Ishikawa (cell line): ENCODE data around the gene SLC66A1.

Source experiments
- CEBPB ChIP-seq: IDR thresholded peaks from 2 replicates; pipeline ENCODE4 v1.6.1; 2012
- CREB1 ChIP-seq: IDR thresholded peaks from 2 replicates; pipeline ENCODE4 v1.6.1; 2012; ENCODE audit warnings: low read depth
- EGR1 ChIP-seq: IDR thresholded peaks from 2 replicates; pipeline ENCODE4 v1.6.1; 2012
- EP300 ChIP-seq: IDR thresholded peaks from 2 replicates; pipeline ENCODE4 v1.6.1; 2012; ENCODE audit warnings: borderline replicate concordance
- FOXM1 ChIP-seq: IDR thresholded peaks from 2 replicates; pipeline ENCODE4 v1.6.1; 2012; ENCODE audit warnings: low read depth, borderline replicate concordance
- NFIC ChIP-seq: IDR thresholded peaks from 2 replicates; pipeline ENCODE4 v1.6.1; 2012
- RAD21 ChIP-seq: IDR thresholded peaks from 2 replicates; pipeline ENCODE4 v1.6.1; 2012; ENCODE audit warnings: low read depth
- TEAD4 ChIP-seq: IDR thresholded peaks from 2 replicates; pipeline ENCODE4 v1.6.1; 2012
- YY1 ChIP-seq: IDR thresholded peaks from 2 replicates; pipeline ENCODE4 v1.6.1; 2012; ENCODE audit warnings: low read depth
- ZBTB7A ChIP-seq: IDR thresholded peaks from 2 replicates; pipeline ENCODE4 v1.6.1; 2012; ENCODE audit warnings: low read depth
- TF ChIP-seq, protein P1 (sequence below): IDR thresholded peaks from 2 replicates; pipeline ENCODE4 v1.6.1; 2012
- TF ChIP-seq, protein P2 (sequence below): IDR thresholded peaks from 2 replicates; pipeline ENCODE4 v1.6.1; 2012
- TF ChIP-seq, protein P3 (sequence below): IDR thresholded peaks from 2 replicates; pipeline ENCODE4 v1.6.1; 2012; ENCODE audit warnings: low read depth, mild to moderate bottlenecking

DNA sequence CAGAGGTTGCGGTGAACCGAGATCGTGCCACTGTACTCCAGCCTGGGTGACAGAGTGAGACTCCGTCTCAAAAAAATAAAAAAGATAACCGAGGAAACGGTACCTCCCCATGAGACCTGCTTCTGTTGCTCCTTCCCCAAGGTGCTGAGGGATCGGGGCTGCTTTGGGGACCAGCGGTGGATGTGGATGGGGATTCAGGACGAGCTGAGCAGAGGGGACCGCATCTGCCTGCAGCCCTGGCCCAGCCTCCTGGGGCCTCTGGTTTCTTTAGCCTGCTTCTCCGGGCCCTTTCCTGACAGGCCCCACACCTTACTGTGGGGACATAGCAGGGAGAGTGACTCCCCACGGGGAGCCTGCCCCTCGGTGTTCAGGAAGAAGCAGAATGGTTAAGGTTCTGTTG, 17.1 kb downstream of the SLC66A1 start:
- no peak for TF ChIP-seq FOXM1
- TF ChIP-seq, protein P1, sequence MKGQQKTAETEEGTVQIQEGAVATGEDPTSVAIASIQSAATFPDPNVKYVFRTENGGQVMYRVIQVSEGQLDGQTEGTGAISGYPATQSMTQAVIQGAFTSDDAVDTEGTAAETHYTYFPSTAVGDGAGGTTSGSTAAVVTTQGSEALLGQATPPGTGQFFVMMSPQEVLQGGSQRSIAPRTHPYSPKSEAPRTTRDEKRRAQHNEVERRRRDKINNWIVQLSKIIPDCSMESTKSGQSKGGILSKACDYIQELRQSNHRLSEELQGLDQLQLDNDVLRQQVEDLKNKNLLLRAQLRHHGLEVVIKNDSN: no peak
- no peak for TF ChIP-seq RAD21
- TF ChIP-seq, protein P2, sequence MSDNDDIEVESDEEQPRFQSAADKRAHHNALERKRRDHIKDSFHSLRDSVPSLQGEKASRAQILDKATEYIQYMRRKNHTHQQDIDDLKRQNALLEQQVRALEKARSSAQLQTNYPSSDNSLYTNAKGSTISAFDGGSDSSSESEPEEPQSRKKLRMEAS: no peak
- TF ChIP-seq, protein P3, sequence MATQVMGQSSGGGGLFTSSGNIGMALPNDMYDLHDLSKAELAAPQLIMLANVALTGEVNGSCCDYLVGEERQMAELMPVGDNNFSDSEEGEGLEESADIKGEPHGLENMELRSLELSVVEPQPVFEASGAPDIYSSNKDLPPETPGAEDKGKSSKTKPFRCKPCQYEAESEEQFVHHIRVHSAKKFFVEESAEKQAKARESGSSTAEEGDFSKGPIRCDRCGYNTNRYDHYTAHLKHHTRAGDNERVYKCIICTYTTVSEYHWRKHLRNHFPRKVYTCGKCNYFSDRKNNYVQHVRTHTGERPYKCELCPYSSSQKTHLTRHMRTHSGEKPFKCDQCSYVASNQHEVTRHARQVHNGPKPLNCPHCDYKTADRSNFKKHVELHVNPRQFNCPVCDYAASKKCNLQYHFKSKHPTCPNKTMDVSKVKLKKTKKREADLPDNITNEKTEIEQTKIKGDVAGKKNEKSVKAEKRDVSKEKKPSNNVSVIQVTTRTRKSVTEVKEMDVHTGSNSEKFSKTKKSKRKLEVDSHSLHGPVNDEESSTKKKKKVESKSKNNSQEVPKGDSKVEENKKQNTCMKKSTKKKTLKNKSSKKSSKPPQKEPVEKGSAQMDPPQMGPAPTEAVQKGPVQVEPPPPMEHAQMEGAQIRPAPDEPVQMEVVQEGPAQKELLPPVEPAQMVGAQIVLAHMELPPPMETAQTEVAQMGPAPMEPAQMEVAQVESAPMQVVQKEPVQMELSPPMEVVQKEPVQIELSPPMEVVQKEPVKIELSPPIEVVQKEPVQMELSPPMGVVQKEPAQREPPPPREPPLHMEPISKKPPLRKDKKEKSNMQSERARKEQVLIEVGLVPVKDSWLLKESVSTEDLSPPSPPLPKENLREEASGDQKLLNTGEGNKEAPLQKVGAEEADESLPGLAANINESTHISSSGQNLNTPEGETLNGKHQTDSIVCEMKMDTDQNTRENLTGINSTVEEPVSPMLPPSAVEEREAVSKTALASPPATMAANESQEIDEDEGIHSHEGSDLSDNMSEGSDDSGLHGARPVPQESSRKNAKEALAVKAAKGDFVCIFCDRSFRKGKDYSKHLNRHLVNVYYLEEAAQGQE: no peak
- no peak for TF ChIP-seq EP300
- TF ChIP-seq YY1: no peak
- no peak for TF ChIP-seq CREB1
- no peak for TF ChIP-seq CEBPB
- TF ChIP-seq EGR1: no peak
- TF ChIP-seq NFIC: no peak
- TF ChIP-seq TEAD4: no peak
- TF ChIP-seq ZBTB7A: no peak
